Calu3 (cell line): Measurements from ENCODE around the gene PTPRN2. TPM values are rescaled to one million over a fixed set of nuclear protein-coding genes. Genes with fewer than 3 reads are reported as not detected.

ENCODE experiments used
- BruUV-seq: library from RNA; stranded (reverse); fragments of 400-500 nt; replicated peaks from 2 replicates; lab custom pipeline; 2021; lab: Mats Ljungman, UMichigan
- CTCF ChIA-PET: fragments of 300-600 bp; sonication (Branson Sonifier 250); formaldehyde crosslinking; loops from one replicate; lab custom pipeline; 2022; ENCODE audit warnings: antibody characterized with exemption; lab: Charles Lee
- DNase-seq: peaks from one replicate; pipeline ENCODE4 v3.0.0; 2022
- H3K27ac Mint-ChIP-seq: one replicate; pipeline ENCODE4 v1.8.0; 2022; ENCODE audit warnings: mixed read lengths; ENCODE audit not compliant: unreplicated experiment
- H3K27me3 Mint-ChIP-seq: one replicate; pipeline ENCODE4 v1.8.0; 2022; ENCODE audit warnings: mixed read lengths; ENCODE audit not compliant: unreplicated experiment
- H3K36me3 Mint-ChIP-seq: one replicate; pipeline ENCODE4 v1.8.0; 2022; ENCODE audit warnings: mild to moderate bottlenecking, moderate library complexity, mixed read lengths; ENCODE audit not compliant: insufficient read depth, unreplicated experiment
- H3K4me1 Mint-ChIP-seq: one replicate; pipeline ENCODE4 v1.8.0; 2022; ENCODE audit warnings: mild to moderate bottlenecking, low read depth, mixed read lengths; ENCODE audit not compliant: unreplicated experiment
- H3K4me3 Mint-ChIP-seq: one replicate; pipeline ENCODE4 v1.8.0; 2022; ENCODE audit warnings: mild to moderate bottlenecking, low read depth, moderate library complexity, mixed read lengths; ENCODE audit not compliant: unreplicated experiment
- H3K9me3 Mint-ChIP-seq: one replicate; pipeline ENCODE4 v1.8.0; 2022; ENCODE audit warnings: low read depth, mixed read lengths; ENCODE audit not compliant: unreplicated experiment
- CTCF ChIP-seq: fragments of 200-600 bp; IDR thresholded peaks from one replicate; pipeline ENCODE4 v1.8.0; 2022; ENCODE audit warnings: antibody characterized with exemption; ENCODE audit not compliant: unreplicated experiment
- intact Hi-C: fragments of 100-400 bp; cut with micrococcal nuclease; formaldehyde crosslinking; loops from one replicate; pipeline ENCODE4 v1.10.0; 2022; ENCODE audit not compliant: unreplicated experiment
- total RNA-seq: library from RNA; stranded (reverse); gene quantifications from 2 replicates; pipeline ENCODE4 v1.2.3, GENCODE V29; 2022

PTPRN2 gene
- total RNA-seq, 1 experiment from 2014 or later: 2.0 TPM

GRCh38 chr7:157764193-157764592, 823.4 kb downstream of the PTPRN2 start:
- CTCF ChIA-PET: no interaction called here
- Mint-ChIP-seq H3K36me3 (peaks cover 5% of the 10 kb centered on the region), H3K27ac (no peak overlapping the region), H3K4me1 (no peaks in the 10 kb centered on the region), H3K27me3 (no peaks in the 10 kb centered on the region), H3K9me3 (peaks cover 20% of the 10 kb centered on the region), H3K4me3 (no peak overlapping the region)
- intact Hi-C loops: no loop called here
- no peak for TF ChIP-seq CTCF
- no peak for DNase-seq
- no TSS peak for BruUV-seq

GRCh38 chr7:157763279-157764000, 824.2 kb downstream of the PTPRN2 start:
- no peak for TF ChIP-seq CTCF
- intact Hi-C loops: no loop called here
- no TSS peak for BruUV-seq
- Mint-ChIP-seq H3K4me3 (no peak overlapping the region), H3K9me3 (peaks cover 20% of the 10 kb centered on the region), H3K36me3 (peaks cover 5% of the 10 kb centered on the region), H3K27me3 (no peaks in the 10 kb centered on the region), H3K27ac (no peak overlapping the region), H3K4me1 (no peaks in the 10 kb centered on the region)
- DNase-seq: no peak
- CTCF ChIA-PET: no interaction called here

GRCh38 chr7:157762824-157763223, 824.8 kb downstream of the PTPRN2 start:
- no peak for DNase-seq
- intact Hi-C loops: no loop called here
- no peak for TF ChIP-seq CTCF
- Mint-ChIP-seq H3K4me3 (no peak overlapping the region), H3K9me3 (peaks cover 20% of the 10 kb centered on the region), H3K27me3 (no peaks in the 10 kb centered on the region), H3K36me3 (peaks cover 5% of the 10 kb centered on the region), H3K4me1 (no peaks in the 10 kb centered on the region), H3K27ac (no peak overlapping the region)
- CTCF ChIA-PET: no interaction called here
- no TSS peak for BruUV-seq

- H3K27me3 Mint-ChIP-seq: no peaks in the 10 kb centered on the region
- peaks cover 5% of the 10 kb centered on the region for H3K36me3 Mint-ChIP-seq
- no peak for TF ChIP-seq CTCF
- no peak overlapping the region for H3K4me3 Mint-ChIP-seq
- no peak overlapping the region for H3K27ac Mint-ChIP-seq
- no peak for DNase-seq
- H3K9me3 Mint-ChIP-seq: peaks cover 12% of the 10 kb centered on the region
- no peaks in the 10 kb centered on the region for H3K4me1 Mint-ChIP-seq
- CTCF ChIA-PET: no interaction called here
- intact Hi-C loops: no loop called here
- no TSS peak for BruUV-seq
Observed at GRCh38 chr7:157760004-157760730, 827.5 kb downstream of the PTPRN2 start.
